HG03139 (cell line): ENCODE measurements around the gene PTPN11.
"Not testable (repeated sequence)": the region's sequence is repeated elsewhere in the genome, so short reads cannot be mapped to it uniquely, and the experiment has no call there.

Experiments used
- ATAC-seq: cut with Tn5 transposase; IDR thresholded peaks from one replicate; pipeline ENCODE4 v1.9.1; 2021; ENCODE audit not compliant: unreplicated experiment

The PTPN11 gene

DNA sequence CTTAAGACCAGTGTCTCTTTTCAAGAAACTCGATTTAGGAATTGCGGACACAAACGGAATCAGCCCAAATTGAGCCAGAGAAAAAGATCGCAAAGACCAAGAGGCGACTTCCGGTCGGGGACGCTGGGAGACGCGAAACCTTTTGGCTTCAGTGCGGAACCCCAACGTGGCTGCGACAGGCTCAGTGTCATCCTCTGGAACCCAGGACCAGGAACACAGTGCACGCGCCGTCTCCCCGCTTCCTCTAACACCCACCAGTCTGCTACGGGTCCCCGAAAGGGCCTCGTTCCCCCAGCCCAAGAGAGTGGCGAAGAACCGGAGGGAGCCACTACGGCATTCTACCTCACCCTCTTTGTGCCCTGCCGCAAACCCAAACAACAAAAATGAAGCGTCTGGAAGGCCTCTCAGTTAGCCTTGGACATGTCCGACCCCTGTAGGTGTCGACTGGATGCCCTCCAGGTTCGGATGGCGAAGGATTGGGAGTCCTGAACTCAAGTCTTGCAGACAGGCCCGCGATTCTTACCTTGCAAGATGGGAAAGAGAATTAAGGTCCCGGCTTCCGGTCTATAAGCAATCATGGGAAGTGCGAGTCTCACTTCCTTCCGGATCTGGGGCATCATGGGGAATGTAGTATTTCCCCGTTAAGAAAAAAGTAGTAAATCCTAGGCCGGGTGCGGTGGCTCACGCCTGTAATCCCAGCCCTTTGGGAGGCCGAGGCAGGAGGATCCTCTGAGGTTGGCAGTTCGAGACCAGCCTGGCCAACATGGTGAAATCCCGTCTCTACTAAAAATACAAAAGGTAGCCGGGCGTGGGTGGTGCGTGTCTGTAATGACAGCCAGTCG, 9.5 kb upstream of the PTPN11 start, which contains the start of gene RPL6:
Gene RPL6, minus strand, starts transcription at position 542 of the 842 bp plus-strand sequence. CDS start 949 bp downstream, outside the sequence.
- peak; percentile 80 for ATAC-seq

DNA sequence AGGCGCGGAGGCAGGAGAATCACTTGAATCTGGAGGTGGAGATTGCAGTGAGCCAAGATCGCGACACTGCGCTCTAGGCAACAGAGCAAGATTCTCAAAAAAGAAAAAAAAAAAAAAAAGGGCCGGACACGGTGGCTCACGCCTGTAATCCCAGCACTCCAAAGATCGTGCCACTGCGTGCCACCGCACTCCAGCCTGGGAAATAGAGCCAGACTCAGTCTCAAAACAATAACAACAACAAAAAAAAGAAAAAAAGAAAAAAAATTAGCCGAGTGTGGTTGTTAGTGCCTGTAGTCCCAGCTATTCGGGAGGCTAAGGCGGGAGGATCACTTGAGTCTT, 8.9 kb upstream of the PTPN11 start:
- no peak for ATAC-seq

GRCh38 chr12:112413855-112414625, 4.7 kb upstream of the PTPN11 start:
- ATAC-seq = no peak

- ATAC-seq = not testable (repeated sequence)
Measured at GRCh38 chr12:112415457-112415856, 3.3 kb upstream of the PTPN11 start.

DNA sequence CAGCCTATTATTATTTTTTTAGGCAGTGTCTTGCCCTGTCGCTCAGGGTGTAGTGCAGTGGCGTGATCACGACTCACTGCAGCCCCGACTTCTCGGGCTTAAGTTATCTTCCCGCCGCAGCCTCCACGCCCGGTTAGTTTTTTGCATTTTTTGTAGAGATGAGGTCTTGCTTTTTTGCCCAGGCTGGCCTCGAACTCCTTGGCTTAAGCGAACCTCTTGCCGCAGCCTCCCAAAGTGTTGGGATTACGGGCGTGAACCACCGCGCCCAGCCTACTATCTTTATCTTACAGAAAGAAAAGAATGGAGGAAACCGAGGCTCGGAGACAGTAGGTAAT, 507 bp upstream of the PTPN11 start:
- no peak for ATAC-seq

DNA sequence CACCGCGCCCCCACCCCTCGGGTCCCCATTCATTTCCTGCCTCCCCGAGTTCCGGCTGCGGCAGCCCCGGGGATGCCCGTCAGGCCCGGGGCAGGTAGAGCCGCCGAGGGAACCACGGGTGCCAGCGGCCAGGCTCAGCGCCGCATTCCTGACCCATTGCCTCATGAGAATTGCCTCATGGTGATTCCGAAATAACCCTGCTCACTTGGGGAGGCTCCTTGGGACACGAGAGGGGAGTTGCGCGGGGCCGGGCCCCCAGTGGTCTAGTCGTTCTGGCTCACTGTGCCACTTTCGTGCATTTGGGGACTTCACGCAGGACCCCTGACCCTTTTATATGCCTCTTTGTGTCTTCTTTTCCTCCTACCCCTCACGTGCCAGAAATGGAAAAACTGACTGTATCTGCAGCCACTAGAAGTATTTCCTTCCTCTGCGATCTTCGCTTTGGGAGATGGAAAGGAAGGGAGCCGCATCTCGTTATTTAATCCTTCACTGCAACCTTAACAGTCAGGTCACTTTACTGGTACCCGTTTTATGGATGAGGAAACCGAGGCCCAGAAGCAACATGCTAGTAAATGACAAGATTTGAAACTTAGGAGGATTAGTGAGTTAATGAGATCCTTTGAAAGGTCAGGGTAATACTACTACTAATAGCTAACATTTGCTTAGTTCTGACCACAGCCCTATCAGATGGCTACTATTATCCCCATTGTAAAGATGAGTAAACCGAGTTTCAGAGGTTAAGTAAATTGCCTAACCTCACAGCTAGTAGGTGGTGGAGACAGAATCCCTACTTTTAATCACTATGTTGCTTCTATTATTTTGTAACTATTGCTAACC, 768 bp downstream of the PTPN11 start:
- ATAC-seq = no peak

- ATAC-seq = no peak
Measured at GRCh38 chr12:112420740-112421139, 2.0 kb downstream of the PTPN11 start.

- ATAC-seq = no peak
Measured at GRCh38 chr12:112421363-112421762, 2.6 kb downstream of the PTPN11 start.

GRCh38 chr12:112422531-112422930, 3.8 kb downstream of the PTPN11 start:
- ATAC-seq = no peak

DNA sequence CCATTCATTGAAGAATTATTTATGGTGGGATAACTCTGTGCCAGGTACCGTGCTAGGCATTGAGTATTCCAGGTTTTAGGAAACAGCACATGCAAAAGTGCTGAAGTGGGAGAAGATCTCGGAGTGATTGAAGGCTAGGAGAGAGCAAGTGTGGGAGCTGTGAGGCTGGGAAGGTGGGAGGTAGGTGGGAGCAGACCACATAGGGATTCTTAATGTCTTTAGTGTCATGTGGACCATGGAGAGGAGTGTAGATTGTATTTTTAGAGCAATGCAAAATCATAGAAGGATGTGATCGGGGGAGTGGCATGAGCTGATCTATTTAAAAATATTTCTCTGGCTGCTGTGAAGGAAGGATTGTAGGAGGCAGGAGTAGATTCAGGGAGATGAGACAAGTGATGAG, 5.4 kb downstream of the PTPN11 start:
- no peak for ATAC-seq

DNA sequence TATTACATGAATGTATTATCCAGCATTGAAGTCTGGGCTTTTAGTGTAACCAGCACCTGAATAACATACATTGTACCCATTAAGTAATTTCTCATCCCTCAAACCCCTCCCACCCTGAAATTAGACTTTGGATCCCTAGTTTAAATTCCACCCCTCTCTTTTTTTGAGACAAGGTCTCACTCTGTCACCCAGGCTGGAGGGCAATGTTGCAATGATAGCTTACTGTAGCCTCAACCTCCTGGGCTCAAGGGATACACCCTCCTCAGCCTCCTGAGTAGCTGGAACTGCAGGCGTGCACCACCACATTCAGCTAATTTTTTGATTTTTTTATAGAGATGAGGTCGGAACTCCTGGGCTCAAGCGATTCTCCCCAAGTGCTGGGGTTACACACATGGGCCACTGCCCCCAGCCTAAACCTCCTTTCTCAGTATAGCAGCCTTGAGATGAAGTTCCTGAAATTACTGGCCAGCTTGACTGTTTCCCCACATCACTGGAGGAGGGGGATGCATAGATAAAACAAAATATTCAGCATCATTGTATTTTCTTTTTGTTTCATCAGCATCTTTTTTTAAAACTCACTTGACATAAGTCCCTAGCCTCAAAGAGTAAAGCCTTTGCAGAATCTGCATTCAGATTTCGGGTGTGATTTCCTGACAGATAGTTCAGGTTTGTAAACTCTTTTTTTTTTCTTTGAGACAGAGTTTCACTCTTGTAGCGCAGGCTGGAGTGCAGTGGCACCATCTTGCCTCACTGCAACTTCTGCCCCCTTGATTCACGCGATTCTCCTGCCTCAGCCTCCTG, 7.0 kb downstream of the PTPN11 start:
- ATAC-seq = no peak

DNA sequence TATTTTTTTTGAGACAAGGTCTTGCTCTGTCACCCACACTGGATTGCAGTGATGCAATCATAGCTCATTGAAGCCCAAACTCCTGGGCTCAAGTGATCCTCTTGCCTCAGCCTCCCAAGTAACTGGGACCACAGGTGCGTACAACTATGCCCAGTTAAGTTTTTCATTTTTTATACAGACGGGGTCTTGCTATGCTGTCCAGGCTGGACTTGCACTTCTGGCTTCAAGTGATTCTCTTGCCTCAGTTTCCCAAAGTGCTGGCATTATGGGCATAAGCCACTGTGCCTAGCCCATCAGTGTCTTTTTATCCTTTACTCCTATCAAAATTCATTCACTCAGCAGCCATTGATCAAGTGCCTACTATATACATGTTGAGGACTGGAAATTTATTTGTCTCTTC, 9.0 kb downstream of the PTPN11 start:
- no peak for ATAC-seq

- no peak for ATAC-seq
Measured at GRCh38 chr12:112430929-112431328, 12.2 kb downstream of the PTPN11 start.

DNA sequence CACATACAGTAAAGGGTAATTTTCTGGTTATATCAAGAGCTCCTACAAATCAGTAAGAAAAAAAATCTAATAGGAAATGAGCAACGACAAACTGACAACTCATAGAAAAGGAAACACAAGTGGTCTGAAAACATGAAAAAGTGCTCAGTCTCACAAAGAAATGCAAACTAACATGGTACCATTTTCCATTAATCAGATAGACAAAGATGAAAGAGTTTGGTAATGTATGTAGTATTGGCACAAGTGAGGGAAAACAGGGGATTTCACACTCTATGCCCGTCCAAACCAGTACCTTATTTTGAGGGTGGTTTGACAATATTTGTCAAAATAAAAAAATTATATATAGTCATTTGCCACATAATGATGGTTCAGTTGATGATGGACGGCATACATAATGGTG, 13.2 kb downstream of the PTPN11 start:
- ATAC-seq = no peak

GRCh38 chr12:112433551-112433950, 14.8 kb downstream of the PTPN11 start:
- ATAC-seq = no peak

DNA sequence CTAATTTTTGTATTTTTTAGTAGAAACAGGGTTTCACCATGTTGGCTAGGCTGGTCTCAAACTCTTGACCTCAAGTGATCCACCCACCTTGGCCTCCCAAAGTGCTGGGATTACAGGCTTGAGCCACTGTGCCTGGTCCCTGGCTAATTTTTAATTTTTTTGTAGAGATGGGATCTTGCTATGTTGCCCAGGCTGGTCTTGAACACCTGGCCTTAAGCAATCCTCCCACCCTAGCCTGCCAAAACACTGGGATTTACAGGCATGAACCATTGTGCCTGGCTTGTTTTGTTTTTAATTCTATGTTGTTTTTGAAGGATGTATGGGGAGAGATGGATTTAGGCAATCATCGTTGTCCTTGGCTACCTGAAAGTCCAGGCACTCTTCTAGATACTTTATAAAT, 19.9 kb downstream of the PTPN11 start:
- ATAC-seq = not testable (repeated sequence)

DNA sequence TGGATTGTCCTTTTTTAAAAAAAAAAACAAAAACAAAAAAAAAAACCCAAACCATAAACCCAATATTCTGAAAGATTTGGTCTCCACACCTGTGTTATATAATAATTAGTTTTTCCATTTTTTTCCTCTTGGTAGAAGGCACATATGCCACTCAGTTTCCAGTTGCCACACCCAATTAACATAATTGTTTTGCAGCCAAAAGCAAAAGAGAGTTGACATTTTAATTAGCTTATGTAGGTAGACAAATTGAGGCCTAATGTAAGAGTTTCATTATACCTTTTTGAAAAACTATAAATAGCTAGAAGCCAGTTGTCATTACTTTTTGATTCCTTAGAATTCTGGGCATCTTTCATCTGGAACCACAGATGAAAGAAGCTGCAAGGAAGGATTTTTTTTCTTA, 21.0 kb downstream of the PTPN11 start:
- no peak for ATAC-seq

- not testable (repeated sequence) for ATAC-seq
Measured at GRCh38 chr12:112440653-112441052, 21.9 kb downstream of the PTPN11 start.

GRCh38 chr12:112443916-112444315, 25.2 kb downstream of the PTPN11 start:
- ATAC-seq = no peak

- no peak for ATAC-seq
Measured at GRCh38 chr12:112446008-112446725, 27.4 kb downstream of the PTPN11 start.
